Measurements from ENCODE around the gene RABL2B.

GRCh38 chr22:50720301-50721256, 62.9 kb downstream of the RABL2B start:
- TF ChIP-seq TAF1 (IDR thresholded peaks at IDR 0.05; ENCODE audit: borderline replicate concordance, low read depth, low read length) = no peak
- TF ChIP-seq POLR2A (IDR thresholded peaks at IDR 0.05; ENCODE audit: low read depth, low read length) = no peak
- TF ChIP-seq POLR2AphosphoS5 (IDR thresholded peaks at IDR 0.05; ENCODE audit: low read depth, low read length) = no peak
